Spleen (tissue), 7 donors: ENCODE results near the gene PPP1R15B.

Experiments used
- CTCF ChIP-seq, 11 experiments: fragments of 200-600 bp in 7 of 11; fragments of 450-650 bp in 4 of 11; sonication (generic) in 4 of 11; IDR thresholded peaks in 8 of 11; conservative IDR thresholded peaks in 3 of 11; 1 replicate in 7 of 11; 2 replicates in 4 of 11; pipeline versions ENCODE4 v1.4.0 to v1.8.0; 2016 to 2021; ENCODE audit warnings: antibody characterized with exemption in 11 of 11, inconsistent platforms in 4 of 11, mild to moderate bottlenecking in 1 of 11
- POLR2AphosphoS5 ChIP-seq, 3 donors: sonication (generic); formaldehyde crosslinking; IDR thresholded peaks; one replicate each; pipeline ENCODE4 v1.5.1; 2017; ENCODE audit warnings: antibody characterized with exemption in 3 of 3
- donor health status: DM: no; HTN: no; CAD: no; lungs with moderate emphysema.
- donor health status: DM: no; HTN: no; CAD: no.
- donor health status: DM: no; HTN: no; CAD: no.

GRCh38 chr1:204396015-204396583 is 15.5 kb downstream of the PPP1R15B start:
- TF ChIP-seq CTCF (IDR thresholded peaks at IDR 0.05 in 8 of 11, conservative IDR thresholded peaks at IDR 0.05 in 3 of 11), result no peak
- TF ChIP-seq POLR2AphosphoS5 (IDR thresholded peaks at IDR 0.05), result no peak
